EL (cell line): ENCODE results near the gene SLTM.
"Not testable (repeated sequence)": the region's sequence is repeated elsewhere in the genome, so short reads cannot be mapped to it uniquely, and the experiment has no call there.

Experiments used
- DNase-seq: peaks from one replicate; pipeline ENCODE4 v3.0.0-alpha.2; 2016

Gene SLTM

GRCh38 chr15:58933281-58934113 lies at the start of gene SLTM:
SLTM (minus strand) TSS chr15:58933679; CDS start chr15:58933565, 114 bp downstream.
- peak; percentile 94 for DNase-seq

GRCh38 chr15:58983261-58983660 lies 49.8 kb upstream of the SLTM start:
- no peak for DNase-seq

- DNase-seq: no peak
Measured at GRCh38 chr15:58981808-58982475, 48.5 kb upstream of the SLTM start.

- DNase-seq: peak; percentile 39
Measured at GRCh38 chr15:58980351-58980939, 47.0 kb upstream of the SLTM start.

GRCh38 chr15:58977887-58978286 lies 44.4 kb upstream of the SLTM start:
- DNase-seq: no peak

- no peak for DNase-seq
Measured at GRCh38 chr15:58967479-58967878, 34.0 kb upstream of the SLTM start.

GRCh38 chr15:58966698-58967097 lies 33.2 kb upstream of the SLTM start:
- DNase-seq: peak; percentile 59

GRCh38 chr15:58962662-58963565 lies 29.4 kb upstream of the SLTM start:
- DNase-seq: peak; percentile 50

GRCh38 chr15:58962136-58962535 lies 28.7 kb upstream of the SLTM start:
- no peak for DNase-seq

- no peak for DNase-seq
Measured at GRCh38 chr15:58958811-58959210, 25.3 kb upstream of the SLTM start.

GRCh38 chr15:58957101-58957973 lies 23.9 kb upstream of the SLTM start:
- peak; percentile 80 for DNase-seq

- peak; percentile 27 for DNase-seq
Measured at GRCh38 chr15:58952751-58953150, 19.3 kb upstream of the SLTM start.

GRCh38 chr15:58951388-58952007 lies 18.0 kb upstream of the SLTM start:
- DNase-seq: peak; percentile 33

- DNase-seq: peak; percentile 31
Measured at GRCh38 chr15:58947179-58947578, 13.7 kb upstream of the SLTM start.

GRCh38 chr15:58934974-58935373 lies 1.5 kb upstream of the SLTM start:
- not testable (repeated sequence) for DNase-seq

GRCh38 chr15:58934521-58934920 lies 1.0 kb upstream of the SLTM start:
- peak; percentile 36 for DNase-seq

GRCh38 chr15:58934114-58934447 lies 602 bp upstream of the SLTM start:
- no peak for DNase-seq

GRCh38 chr15:58932710-58933280 lies 684 bp downstream of the SLTM start:
- DNase-seq: peak; percentile 38

- DNase-seq: peak; percentile 57
Measured at GRCh38 chr15:58931987-58932588, 1.4 kb downstream of the SLTM start.

GRCh38 chr15:58929891-58930416 lies 3.5 kb downstream of the SLTM start:
- no peak for DNase-seq
